ENCODE data around the gene CELF6.

- TF ChIP-seq, protein P1, sequence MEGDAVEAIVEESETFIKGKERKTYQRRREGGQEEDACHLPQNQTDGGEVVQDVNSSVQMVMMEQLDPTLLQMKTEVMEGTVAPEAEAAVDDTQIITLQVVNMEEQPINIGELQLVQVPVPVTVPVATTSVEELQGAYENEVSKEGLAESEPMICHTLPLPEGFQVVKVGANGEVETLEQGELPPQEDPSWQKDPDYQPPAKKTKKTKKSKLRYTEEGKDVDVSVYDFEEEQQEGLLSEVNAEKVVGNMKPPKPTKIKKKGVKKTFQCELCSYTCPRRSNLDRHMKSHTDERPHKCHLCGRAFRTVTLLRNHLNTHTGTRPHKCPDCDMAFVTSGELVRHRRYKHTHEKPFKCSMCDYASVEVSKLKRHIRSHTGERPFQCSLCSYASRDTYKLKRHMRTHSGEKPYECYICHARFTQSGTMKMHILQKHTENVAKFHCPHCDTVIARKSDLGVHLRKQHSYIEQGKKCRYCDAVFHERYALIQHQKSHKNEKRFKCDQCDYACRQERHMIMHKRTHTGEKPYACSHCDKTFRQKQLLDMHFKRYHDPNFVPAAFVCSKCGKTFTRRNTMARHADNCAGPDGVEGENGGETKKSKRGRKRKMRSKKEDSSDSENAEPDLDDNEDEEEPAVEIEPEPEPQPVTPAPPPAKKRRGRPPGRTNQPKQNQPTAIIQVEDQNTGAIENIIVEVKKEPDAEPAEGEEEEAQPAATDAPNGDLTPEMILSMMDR (conservative IDR thresholded peaks at IDR 0.05; ENCODE audit: low read depth in 2 of 2) = no peak
- TF ChIP-seq EZH2 (IDR thresholded peaks at IDR 0.05; ENCODE audit: low read depth, unreplicated experiment) = no peak
- no peak for TF ChIP-seq POLR2AphosphoS5 (IDR thresholded peaks at IDR 0.05; ENCODE audit: low read depth)
- TF ChIP-seq NANOG (IDR thresholded peaks at IDR 0.05; ENCODE audit: borderline replicate concordance) = no peak
- TF ChIP-seq ZNF331 (CRISPR knock-in tag; IDR thresholded peaks at IDR 0.05; ENCODE audit: low read depth) = no peak
- no peak for TF ChIP-seq EZH2phosphoT487 (IDR thresholded peaks at IDR 0.05; ENCODE audit: unreplicated experiment)
- no peak for TF ChIP-seq REST (IDR thresholded peaks at IDR 0.05; ENCODE audit: unreplicated experiment)
- TF ChIP-seq CREB1 (CRISPR knock-in tag; IDR thresholded peaks at IDR 0.05; ENCODE audit: low read depth) = no peak
- TF ChIP-seq ZNF114 (CRISPR knock-in tag; IDR thresholded peaks at IDR 0.05) = no peak
- TF ChIP-seq JUNB (IDR thresholded peaks at IDR 0.05; ENCODE audit: unreplicated experiment) = no peak
Observed at GRCh38 chr15:72368899-72369298, 48.9 kb upstream of the CELF6 start.
